ENCODE measurements around the gene VAV3. TPM values are rescaled to one million over a fixed set of nuclear protein-coding genes. Genes with fewer than 3 reads are reported as not detected.

The VAV3 gene
- total RNA-seq, 4 donors from 2014 or later: 1.9 to 5.8 (median 3.0) TPM

DNA sequence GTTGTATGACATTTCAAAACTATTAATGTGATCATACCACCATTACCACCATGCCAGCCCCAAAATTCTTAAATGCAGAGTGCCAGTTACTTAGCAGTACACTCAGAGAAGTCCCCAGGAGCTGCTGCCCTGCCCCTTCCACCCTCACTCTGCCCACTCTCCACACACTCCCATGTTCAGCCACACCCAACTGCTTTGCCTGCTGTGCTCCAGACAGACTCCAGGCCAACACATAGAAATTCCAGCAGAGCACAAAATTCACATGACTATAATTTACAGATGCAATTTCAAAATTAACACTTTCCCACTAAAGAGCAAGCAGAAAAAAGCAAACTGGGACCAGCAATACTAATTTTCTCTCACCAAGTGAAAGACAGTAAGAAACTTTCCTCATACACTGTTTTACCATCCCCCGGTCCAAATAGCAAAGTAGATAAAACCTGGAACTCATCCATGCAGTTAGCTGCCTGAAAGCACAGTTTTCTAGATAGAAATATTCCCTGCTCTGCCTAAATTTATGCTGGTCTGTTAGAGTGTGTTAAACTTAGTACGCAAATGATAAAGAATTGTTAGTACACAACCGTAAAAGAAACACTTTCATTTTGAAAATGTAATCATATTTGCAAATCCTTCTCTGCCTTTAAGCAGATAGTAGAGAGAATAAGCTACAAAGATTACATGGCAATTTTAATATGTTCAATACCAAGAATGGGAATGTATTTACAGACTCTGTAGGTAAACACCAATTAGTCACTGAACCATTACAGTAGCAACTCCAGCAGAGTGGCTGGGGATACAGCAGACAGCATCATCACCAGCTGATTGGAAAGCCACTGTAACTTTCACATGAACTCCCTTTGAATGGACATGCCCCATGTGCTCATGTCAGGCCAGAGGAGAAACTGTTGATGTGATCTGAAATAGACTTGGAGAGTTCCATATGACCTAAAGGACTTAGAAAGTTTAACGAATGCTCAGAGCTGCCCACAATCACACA is 176.5 kb downstream of the VAV3 start:
- TF ChIP-seq POLR2AphosphoS5 (IDR thresholded peaks at IDR 0.05) (no peak), EP300 (IDR thresholded peaks at IDR 0.05) (no peak), CTCF (IDR thresholded peaks at IDR 0.05) (no peak), POLR2A (IDR thresholded peaks at IDR 0.05; ENCODE audit: low read depth) (no peak)
- intact Hi-C loops (cut with DNase I): no loop called here
- H3K9me3 ChIP-seq: no peaks in the 10 kb centered on the region
- WGBS: 71% methylated on average over 4 of the region's 4 CpGs
- no peaks in the 10 kb centered on the region for H3K36me3 ChIP-seq
- peaks cover 0 to 24% (median 8%) of the 10 kb centered on the region in 4 donors for H3K4me1 ChIP-seq
- H3K27me3 ChIP-seq: no peaks in the 10 kb centered on the region
- DNase-seq (ENCODE audit: extremely low spot score): no peak
- H3K4me3 ChIP-seq: no peak overlapping the region
- no peak overlapping the region for H3K27ac ChIP-seq (replicated peaks in 1 of 4)

DNA sequence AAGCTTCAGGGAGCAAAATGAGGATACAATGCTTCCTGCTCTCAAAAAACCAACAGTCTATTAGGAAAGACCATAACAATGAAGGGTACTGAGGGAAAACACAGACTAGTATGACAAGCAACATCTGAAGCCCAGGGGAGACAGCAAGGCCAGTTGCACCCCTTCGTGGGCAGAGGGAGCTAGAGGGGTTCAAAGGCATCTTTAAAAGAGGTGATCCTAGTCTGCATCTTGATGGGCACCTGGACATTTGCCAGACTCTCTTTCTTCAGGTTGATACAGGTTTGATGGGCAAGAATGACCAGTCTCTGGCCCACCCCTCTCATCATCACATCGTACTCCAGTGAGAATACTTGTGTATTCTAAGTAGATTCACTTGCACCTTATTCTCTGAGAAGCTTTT is 177.7 kb downstream of the VAV3 start:
- no peak overlapping the region for H3K4me3 ChIP-seq
- H3K4me1 ChIP-seq: peaks cover 4 to 24% (median 8%) of the 10 kb centered on the region in 4 donors
- H3K9me3 ChIP-seq: no peaks in the 10 kb centered on the region
- TF ChIP-seq POLR2AphosphoS5 (IDR thresholded peaks at IDR 0.05) (no peak), EP300 (IDR thresholded peaks at IDR 0.05) (no peak)
- DNase-seq (ENCODE audit: extremely low spot score): no peak
- no peaks in the 10 kb centered on the region for H3K27me3 ChIP-seq
- intact Hi-C loops (cut with DNase I): no loop called here
- H3K27ac ChIP-seq (replicated peaks in 1 of 4): no peak overlapping the region
- no peaks in the 10 kb centered on the region for H3K36me3 ChIP-seq
- 86% methylated on average over 2 of the region's 2 CpGs for WGBS

DNA sequence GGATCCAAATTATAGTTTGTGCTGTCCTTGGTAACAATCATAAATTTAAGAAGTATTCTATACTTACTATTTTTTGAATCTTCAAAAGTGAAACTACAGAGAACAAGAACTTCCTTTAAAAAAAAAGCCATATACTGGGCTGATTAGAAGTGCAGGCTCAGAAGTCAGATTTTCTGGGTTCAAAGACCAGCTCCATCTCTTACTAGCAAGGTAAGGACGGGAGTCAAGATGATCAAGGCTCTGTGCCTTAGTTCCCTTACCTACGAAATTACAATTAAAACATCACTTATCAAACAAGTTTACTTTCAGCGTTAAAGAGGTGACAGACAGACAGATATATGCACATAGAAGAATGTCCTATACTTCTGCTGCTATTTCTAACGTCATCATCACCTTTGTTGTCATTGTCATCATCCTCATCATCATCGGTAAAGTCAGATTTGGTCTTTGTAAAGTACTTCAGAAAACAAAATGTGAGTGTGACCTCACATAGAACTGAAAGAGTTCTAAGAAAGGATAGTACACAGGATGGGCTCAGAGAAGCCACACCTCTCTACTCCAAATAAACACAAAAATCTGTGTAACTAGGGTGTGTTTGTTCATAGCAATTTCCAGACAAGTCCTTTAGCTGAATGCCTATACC is 178.7 kb downstream of the VAV3 start:
- DNase-seq (ENCODE audit: extremely low spot score): no peak
- Histone ChIP-seq H3K4me3 (no peak overlapping the region), H3K9me3 (no peaks in the 10 kb centered on the region), H3K27ac (replicated peaks in 1 of 4) (no peak overlapping the region), H3K27me3 (no peaks in the 10 kb centered on the region), H3K4me1 (peaks cover 6 to 24% (median 9%) of the 10 kb centered on the region in 4 donors), H3K36me3 (no peaks in the 10 kb centered on the region)
- TF ChIP-seq POLR2AphosphoS5 (IDR thresholded peaks at IDR 0.05) (no peak), POLR2A (IDR thresholded peaks at IDR 0.05; ENCODE audit: low read depth) (no peak), CTCF (IDR thresholded peaks at IDR 0.05) (no peak), EP300 (IDR thresholded peaks at IDR 0.05) (no peak)
- WGBS: 75% methylated on average over 5 of the region's 5 CpGs
- intact Hi-C loops (cut with DNase I): no loop called here

DNA sequence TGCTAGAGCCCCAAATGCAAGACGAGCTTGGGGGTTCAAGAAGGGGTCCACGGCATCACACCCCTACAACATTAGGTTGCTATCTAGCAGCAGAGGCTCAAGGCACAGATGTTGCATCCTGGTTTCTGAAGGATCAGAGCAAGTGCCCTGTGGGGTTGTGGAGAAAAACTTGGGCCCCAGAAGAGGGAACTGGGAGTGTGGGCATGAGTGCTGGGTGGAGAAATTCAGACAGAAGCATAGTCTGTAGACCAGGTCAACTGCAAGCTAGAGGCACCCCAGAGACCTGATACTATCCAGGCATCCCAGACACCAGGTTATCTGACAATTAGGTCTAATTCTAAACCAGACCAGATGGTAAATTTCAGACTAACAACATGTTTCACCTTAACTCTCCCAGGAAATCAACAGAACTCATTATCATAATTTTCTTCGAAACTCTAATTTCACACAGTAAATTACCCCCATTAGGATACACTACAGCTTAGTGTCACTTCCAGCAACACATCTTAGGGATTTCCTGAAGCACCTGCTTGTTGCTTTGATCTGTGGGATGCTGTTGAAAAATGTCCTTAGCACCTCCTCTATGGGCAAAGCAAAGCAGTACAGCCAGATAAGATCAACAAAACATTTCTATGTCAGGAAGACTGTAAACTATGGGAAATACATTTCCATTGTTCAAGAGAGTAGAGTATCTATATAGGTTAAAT is 179.3 kb downstream of the VAV3 start:
- DNase-seq (ENCODE audit: extremely low spot score): no peak

More for the DNA sequence above, 179.3 kb downstream of the VAV3 start:
- H3K9me3 ChIP-seq: no peaks in the 10 kb centered on the region
- TF ChIP-seq POLR2A (IDR thresholded peaks at IDR 0.05; ENCODE audit: low read depth) (no peak), CTCF (IDR thresholded peaks at IDR 0.05) (no peak), EP300 (IDR thresholded peaks at IDR 0.05) (no peak), POLR2AphosphoS5 (IDR thresholded peaks at IDR 0.05) (no peak)
- H3K36me3 ChIP-seq: no peaks in the 10 kb centered on the region
- no peak overlapping the region for H3K27ac ChIP-seq (replicated peaks in 1 of 4)
- 96% methylated on average over 3 of the region's 3 CpGs for WGBS
- peaks cover 6 to 24% (median 9%) of the 10 kb centered on the region in 4 donors for H3K4me1 ChIP-seq
- H3K27me3 ChIP-seq: no peaks in the 10 kb centered on the region
- H3K4me3 ChIP-seq: no peak overlapping the region
- intact Hi-C loops (cut with DNase I): no loop called here
